ENCODE measurements around the gene PLA2G3.

DNA sequence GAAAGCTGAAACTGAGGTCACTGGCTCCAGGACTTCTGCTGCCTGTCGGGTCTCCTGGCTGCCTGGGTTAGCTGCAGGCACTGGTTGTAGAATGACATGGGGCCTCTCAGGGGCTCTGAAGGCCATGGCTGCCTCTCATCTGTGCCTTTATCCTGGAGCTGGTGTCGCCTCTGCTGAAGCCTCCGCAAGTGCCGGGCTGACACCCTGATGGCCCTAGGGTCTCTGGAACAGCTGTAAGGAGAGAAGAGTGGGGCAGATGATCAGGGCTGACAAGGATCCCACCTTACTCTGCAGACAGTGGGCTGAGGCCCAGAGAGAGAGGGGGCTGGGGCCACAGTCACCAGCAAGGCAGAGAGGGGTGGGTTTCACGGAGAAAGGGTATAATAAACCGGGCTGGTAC lies 4.6 kb downstream of the PLA2G3 start:
- TF ChIP-seq, protein P1, sequence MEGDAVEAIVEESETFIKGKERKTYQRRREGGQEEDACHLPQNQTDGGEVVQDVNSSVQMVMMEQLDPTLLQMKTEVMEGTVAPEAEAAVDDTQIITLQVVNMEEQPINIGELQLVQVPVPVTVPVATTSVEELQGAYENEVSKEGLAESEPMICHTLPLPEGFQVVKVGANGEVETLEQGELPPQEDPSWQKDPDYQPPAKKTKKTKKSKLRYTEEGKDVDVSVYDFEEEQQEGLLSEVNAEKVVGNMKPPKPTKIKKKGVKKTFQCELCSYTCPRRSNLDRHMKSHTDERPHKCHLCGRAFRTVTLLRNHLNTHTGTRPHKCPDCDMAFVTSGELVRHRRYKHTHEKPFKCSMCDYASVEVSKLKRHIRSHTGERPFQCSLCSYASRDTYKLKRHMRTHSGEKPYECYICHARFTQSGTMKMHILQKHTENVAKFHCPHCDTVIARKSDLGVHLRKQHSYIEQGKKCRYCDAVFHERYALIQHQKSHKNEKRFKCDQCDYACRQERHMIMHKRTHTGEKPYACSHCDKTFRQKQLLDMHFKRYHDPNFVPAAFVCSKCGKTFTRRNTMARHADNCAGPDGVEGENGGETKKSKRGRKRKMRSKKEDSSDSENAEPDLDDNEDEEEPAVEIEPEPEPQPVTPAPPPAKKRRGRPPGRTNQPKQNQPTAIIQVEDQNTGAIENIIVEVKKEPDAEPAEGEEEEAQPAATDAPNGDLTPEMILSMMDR (optimal IDR thresholded peaks at IDR 0.05 in 1 of 3, IDR thresholded peaks at IDR 0.05 in 1 of 3, conservative IDR thresholded peaks at IDR 0.05 in 1 of 3; ENCODE audit: extremely low read depth in 1 of 3, insufficient read depth in 2 of 3, low read length in 3 of 3) = no peak
- TF ChIP-seq EZH2 (IDR thresholded peaks at IDR 0.05; ENCODE audit: low read length) = no peak
